Astrocyte of the cerebellum (primary cell): ENCODE data around the gene DDX10.

Source experiments
- DNase-seq: peaks from one replicate; pipeline ENCODE4 v3.0.0-alpha.2; 2011; ENCODE audit warnings: low read depth
- H3K4me3 ChIP-seq: 2 replicates; pipeline ENCODE4 v1.5.1; 2011; ENCODE audit warnings: mild to moderate bottlenecking, low read depth, low read length, moderate library complexity
- CTCF ChIP-seq: IDR thresholded peaks from 2 replicates; pipeline ENCODE4 v1.5.1; 2012; ENCODE audit warnings: low read length, low read depth, moderate library complexity, mild to moderate bottlenecking; ENCODE audit errors: missing control alignments
- in situ Hi-C: cut with HindIII; loops from 2 replicates; pipeline ENCODE4 v1.10.0; 2017; ENCODE audit warnings: low sequenced_read_pairs

DDX10 gene

GRCh38 chr11:108933630-108934029 is 268.8 kb downstream of the DDX10 start:
- TF ChIP-seq CTCF: no peak
- no peak overlapping the region for H3K4me3 ChIP-seq
- DNase-seq: no peak
- in situ Hi-C loops: no loop called here

GRCh38 chr11:108934289-108934688 is 269.4 kb downstream of the DDX10 start:
- TF ChIP-seq CTCF: no peak
- no peak overlapping the region for H3K4me3 ChIP-seq
- in situ Hi-C loops: no loop called here
- no peak for DNase-seq

GRCh38 chr11:108934696-108935095 is 269.8 kb downstream of the DDX10 start:
- TF ChIP-seq CTCF: no peak
- DNase-seq: no peak
- H3K4me3 ChIP-seq: no peak overlapping the region
- in situ Hi-C loops: no loop called here

- no peak for TF ChIP-seq CTCF
- in situ Hi-C loops: no loop called here
- DNase-seq: no peak
- no peak overlapping the region for H3K4me3 ChIP-seq
These were observed 272.9 kb downstream of the DDX10 start for GRCh38 chr11:108937746-108938145.

GRCh38 chr11:108938604-108939003 is 273.7 kb downstream of the DDX10 start:
- H3K4me3 ChIP-seq: no peak overlapping the region
- DNase-seq: no peak
- no peak for TF ChIP-seq CTCF
- in situ Hi-C loops: no loop called here

- in situ Hi-C loops: no loop called here
- H3K4me3 ChIP-seq: no peak overlapping the region
- DNase-seq: no peak
- TF ChIP-seq CTCF: no peak
These were observed 274.3 kb downstream of the DDX10 start for GRCh38 chr11:108939135-108939534.

- no peak overlapping the region for H3K4me3 ChIP-seq
- DNase-seq: no peak
- in situ Hi-C loops: no loop called here
- no peak for TF ChIP-seq CTCF
These were observed 279.0 kb downstream of the DDX10 start for GRCh38 chr11:108943853-108944252.
